EH (cell line): ENCODE results near the gene ERCC6L2.
A peak's percentile ranks its signal among the peaks of the same experiment; 100 is the strongest.

Source experiments
- DNase-seq: peaks from one replicate; pipeline ENCODE4 v3.0.0-alpha.2; 2015; ENCODE audit warnings: low read depth

ERCC6L2 gene

GRCh38 chr9:95875305-95876137 lies at the start of gene ERCC6L2:
Gene ERCC6L2, plus strand, starts transcription at chr9:95875691. Its CDS starts 348 bp downstream, at chr9:95876039.
- DNase-seq = peak; percentile 99

DNA sequence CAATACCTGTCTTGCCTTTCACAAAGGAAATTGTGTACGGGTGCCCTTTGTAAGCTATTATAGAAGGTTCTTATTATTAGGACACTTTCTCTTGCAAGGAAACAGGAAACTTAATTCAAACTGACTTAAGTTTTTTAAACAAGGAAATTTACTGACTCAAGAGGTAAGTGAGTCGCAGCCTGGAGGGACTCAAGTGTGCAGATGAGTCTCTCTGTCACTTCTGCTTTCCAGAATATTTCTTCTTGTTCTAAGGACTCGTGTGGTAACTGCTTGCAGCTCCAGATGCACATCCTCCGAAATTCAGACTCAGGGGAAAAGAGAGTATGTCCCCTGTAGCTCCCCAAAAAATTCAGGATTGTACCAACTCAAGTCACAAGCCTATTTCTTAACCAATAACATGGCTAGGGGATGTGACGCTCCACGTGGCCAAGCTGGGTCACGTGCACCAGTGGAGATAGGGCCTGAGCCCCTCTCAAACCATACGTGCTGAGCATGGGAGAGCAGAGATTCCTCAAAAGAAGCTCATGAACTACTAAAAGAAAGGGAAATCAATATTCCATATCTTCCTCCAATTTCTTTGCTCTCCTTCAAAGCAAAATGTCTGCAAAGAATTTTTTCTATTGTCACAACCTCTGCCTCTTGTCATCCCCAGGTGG lies 49.2 kb upstream of the ERCC6L2 start:
- no peak for DNase-seq

DNA sequence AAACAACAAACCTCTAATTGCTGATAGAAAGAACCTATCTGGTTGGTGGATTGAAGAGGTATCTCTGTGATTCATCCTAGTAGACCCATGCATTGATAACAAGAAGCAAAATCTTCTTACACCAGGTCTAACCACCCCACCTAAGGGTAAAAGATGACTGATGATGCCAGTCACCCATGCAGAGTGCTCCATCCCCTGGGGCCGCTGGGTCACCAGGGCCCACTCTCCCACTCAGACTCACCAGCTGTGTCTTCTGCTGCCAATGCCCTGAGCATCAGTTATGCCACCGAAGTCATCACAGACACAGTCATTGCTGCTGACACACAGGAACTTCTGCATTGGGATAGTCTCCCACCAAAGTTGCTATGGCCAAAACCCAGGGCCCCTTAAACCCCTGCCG lies 44.7 kb upstream of the ERCC6L2 start:
- DNase-seq = no peak

- no peak for DNase-seq
Observed at GRCh38 chr9:95831810-95832209, 43.7 kb upstream of the ERCC6L2 start.

GRCh38 chr9:95833546-95834178 lies 41.8 kb upstream of the ERCC6L2 start:
- DNase-seq = no peak

DNA sequence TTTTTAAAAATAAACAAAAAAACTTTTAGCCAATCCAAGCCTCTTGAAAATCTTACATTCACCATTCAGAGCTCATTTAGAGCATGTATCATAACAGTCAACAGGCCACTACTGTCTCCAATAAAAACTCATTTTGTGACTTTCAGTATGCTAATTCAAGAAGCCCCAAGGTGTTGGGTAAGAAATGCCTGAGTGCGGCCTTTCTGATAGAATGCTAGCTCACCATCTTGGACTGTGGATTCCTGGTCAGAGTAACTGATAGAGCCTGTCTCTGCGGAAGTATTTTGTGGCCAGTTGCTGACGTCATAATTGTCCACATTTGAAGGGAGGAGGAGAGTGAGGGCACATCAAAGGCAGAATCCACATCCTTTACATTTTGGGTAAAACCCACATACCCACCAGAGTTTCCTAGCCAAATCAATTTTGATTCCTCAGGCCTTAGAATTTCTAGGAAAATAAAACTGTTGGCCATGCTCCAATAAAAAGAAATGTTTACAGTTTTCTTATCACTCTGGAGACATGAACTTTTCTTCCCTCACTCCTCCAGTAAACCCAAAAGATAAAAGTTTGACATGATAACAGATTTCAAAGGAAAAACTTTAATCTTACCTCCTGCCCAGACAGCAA lies 41.1 kb upstream of the ERCC6L2 start:
- DNase-seq = no peak

DNA sequence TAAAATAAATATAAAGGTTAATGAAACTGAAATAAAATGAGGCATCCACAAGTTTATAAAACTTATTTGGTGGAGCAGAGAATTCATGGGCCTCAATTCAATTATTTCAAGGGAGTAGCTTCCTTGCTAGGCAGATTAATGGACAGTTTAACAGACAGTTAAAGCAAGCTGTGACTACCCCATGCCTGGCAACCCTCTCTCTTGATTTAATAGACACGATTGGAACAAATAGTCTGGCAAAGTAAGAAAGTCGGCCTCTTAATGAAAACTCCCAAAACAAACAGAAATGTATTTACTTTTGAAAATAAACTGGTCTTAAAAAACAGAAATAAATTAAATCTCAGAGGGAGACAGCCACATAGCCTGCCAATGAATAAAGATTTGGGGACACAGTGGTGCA lies 40.1 kb upstream of the ERCC6L2 start:
- no peak for DNase-seq

GRCh38 chr9:95836072-95836471 lies 39.4 kb upstream of the ERCC6L2 start:
- peak; percentile 23 for DNase-seq

- no peak for DNase-seq
Observed at GRCh38 chr9:95839012-95839411, 36.5 kb upstream of the ERCC6L2 start.

GRCh38 chr9:95840074-95840473 lies 35.4 kb upstream of the ERCC6L2 start:
- no peak for DNase-seq

GRCh38 chr9:95841377-95841776 lies 34.1 kb upstream of the ERCC6L2 start:
- no peak for DNase-seq

GRCh38 chr9:95845751-95846150 lies 29.7 kb upstream of the ERCC6L2 start:
- DNase-seq = no peak

DNA sequence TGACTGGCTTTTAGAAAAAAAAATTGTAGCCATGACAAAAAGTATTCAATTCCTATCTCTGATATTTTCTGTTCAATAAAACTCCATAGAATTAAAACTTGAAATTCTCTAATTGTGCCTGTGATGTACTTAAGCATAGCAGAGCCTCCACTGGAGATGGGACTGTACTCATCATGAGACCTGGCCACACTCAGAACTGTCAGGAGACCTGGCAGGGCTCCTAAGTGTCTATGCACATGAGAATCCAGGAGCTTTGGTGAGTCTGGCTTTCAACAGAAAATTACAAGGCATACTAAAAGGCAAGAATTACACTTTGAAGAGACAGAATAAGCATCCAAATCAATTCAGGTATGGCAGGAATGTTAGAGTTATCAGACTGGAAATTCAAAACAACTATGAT lies 26.7 kb upstream of the ERCC6L2 start:
- DNase-seq = no peak

- DNase-seq = peak; percentile 78
Observed at GRCh38 chr9:95852059-95853032, 23.1 kb upstream of the ERCC6L2 start.

DNA sequence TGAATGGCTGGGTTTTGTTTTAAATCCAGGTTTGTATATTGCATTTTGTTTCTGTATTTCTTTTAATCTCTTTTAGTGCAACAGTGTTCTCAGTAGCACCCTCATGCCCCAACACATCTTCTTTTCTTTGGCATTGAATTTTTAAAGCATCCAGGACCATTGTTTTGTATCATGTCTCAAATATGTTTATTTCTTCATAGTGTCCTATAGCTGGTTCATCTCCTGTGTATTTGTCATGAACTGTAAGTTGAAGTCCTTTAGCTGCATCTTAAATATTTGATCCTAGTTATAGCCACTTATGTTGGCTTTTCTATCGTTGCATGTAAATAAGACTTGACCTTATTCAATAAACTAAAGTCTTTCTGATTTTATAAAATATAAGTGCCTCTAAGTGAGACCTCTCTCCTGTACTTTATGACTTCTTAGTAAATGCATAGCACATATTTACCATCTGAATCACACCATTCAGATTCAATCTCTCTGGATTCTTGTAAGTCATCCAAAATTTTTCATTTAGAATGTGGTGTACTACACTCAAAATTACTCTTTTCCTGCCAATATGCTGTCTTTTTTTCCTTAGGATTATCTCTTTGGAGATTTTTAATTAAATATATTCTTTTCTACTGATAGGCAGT lies 21.0 kb upstream of the ERCC6L2 start:
- peak; percentile 84 for DNase-seq

DNA sequence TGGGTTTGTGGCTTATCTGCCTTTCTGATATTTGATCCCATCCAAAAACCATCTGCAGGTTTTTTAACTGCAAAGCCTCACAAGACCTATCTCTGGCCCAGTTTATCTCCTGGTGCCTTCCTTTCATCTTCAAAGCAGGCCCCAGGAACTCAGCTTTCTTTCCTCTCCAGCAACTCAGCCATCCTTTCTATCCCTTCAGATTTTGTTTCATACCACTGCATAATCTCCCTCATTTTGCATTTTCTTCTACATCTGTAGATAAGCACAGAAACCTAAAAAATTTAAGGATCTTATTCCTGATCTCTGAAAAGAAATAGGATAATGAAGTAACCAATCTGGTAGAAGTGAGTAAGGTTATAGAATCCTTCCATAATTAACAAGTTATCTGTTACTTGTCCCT lies 19.5 kb upstream of the ERCC6L2 start:
- DNase-seq = no peak

DNA sequence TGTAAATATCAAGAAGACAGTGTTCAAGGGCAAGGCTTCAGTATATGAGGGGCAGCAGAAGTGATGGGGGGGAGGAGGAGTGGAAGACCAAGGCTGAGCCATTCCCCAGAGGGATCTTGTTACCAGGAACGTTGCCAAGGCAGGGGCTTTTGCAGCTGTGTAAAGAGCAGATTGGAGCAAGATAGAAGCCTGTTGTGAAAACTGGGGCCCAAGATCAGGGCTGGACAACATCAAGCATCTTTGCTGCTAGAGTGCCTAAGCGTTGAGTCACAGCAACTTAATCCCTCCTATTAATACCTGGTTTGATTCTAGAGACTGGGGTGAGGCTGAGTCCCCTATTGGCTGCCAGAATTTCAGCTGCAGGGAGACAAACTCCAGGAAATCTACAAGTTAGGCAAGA lies 18.4 kb upstream of the ERCC6L2 start:
- peak; percentile 68 for DNase-seq

- no peak for DNase-seq
Observed at GRCh38 chr9:95857896-95858295, 17.6 kb upstream of the ERCC6L2 start.

DNA sequence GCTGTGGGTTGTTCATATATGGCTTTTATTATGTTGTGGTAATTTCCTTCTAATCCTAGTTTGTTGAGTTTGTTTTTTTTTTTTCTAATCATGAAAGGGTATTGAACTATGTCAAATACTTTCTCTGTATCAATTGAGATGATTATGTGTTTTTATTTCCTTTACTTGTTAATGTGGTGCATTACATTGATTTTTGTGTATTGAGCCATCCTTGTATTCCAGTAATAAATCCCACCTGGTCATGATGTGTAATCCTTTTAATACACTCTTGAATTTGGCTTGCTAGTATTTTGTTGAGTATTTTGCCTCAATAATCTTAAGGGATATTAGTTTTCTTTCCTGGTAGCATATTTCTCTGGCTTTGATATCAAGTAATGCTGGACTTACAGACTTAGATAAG lies 13.1 kb upstream of the ERCC6L2 start:
- no peak for DNase-seq

DNA sequence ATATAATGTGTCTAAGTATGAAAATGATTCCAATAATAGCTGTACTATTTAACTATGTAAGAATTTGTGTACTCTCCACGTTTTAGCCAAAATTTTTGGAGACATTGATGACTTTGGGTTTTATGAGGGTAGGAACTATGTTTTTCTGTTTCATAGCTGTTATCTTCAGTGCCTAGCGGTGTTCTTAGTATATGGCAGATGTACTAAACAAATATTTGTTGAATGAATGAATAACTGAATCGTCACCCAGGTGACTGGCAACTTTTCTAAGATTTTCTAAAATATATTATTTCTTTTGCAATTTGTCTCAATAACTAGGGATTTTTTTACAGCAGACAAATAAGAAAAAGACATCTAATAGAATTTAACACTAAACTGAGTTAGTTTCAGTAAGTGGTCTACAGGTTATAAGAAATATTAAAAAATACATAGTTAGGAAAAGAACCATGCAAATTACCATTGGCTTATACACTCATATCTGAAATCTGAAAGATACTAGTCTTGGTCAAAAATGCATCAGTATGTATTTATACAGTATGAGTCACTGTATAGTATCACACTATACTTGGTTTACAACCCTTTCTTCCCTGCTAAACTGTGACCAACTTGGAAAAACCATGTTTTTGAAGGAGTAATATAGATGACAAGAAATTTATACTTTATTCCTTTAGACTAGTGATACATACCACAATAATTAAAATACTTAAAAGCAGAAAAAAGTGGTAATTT lies 10.5 kb upstream of the ERCC6L2 start:
- peak; percentile 8 for DNase-seq
